DOHH2 (cell line): Measurements from ENCODE around the gene NOTCH4.

Experiments used
- H3F3A ChIP-seq: fragments of 200-600 bp; sonication (generic), shearing (Covaris generic); 2 replicates; pipeline ENCODE4 v1.6.0; 2016; ENCODE audit warnings: antibody characterized with exemption, mild to moderate bottlenecking; ENCODE audit not compliant: control insufficient read depth, insufficient read depth
- H3K27ac ChIP-seq: fragments of 200-600 bp; sonication (generic); 2 replicates; pipeline ENCODE4 v1.5.1; 2014; ENCODE audit warnings: low read depth, mild to moderate bottlenecking, low read length, moderate library complexity
- H3K27me3 ChIP-seq: fragments of 200-600 bp; sonication (generic); 2 replicates; pipeline ENCODE4 v1.6.1; 2014; ENCODE audit warnings: mild to moderate bottlenecking, low read length, mixed read lengths; ENCODE audit not compliant: control insufficient read depth
- H3K36me3 ChIP-seq: fragments of 200-600 bp; sonication (generic); 2 replicates; pipeline ENCODE4 v1.6.1; 2014; ENCODE audit warnings: mild to moderate bottlenecking, low read length, moderate library complexity, mixed read lengths; ENCODE audit not compliant: control insufficient read depth
- H3K4me1 ChIP-seq: fragments of 200-600 bp; sonication (generic); 2 replicates; pipeline ENCODE4 v1.6.1; 2014; ENCODE audit warnings: mild to moderate bottlenecking, low read length, mixed read lengths; ENCODE audit not compliant: control insufficient read depth
- H3K4me2 ChIP-seq: fragments of 200-600 bp; sonication (generic); 2 replicates; pipeline ENCODE4 v1.6.0; 2014; ENCODE audit warnings: mild to moderate bottlenecking, low read length, moderate library complexity
- H3K4me3 ChIP-seq: fragments of 200-600 bp; sonication (generic); 2 replicates; pipeline ENCODE4 v1.5.1; 2014; ENCODE audit warnings: mild to moderate bottlenecking, low read length, mixed read lengths
- H3K79me2 ChIP-seq: fragments of 200-600 bp; sonication (generic); 2 replicates; pipeline ENCODE4 v1.6.1; 2014; ENCODE audit warnings: mild to moderate bottlenecking, low read length, mixed read lengths; ENCODE audit not compliant: control insufficient read depth
- H3K9me2 ChIP-seq: fragments of 200-600 bp; sonication (generic); replicated peaks from 2 replicates; pipeline ENCODE4 v1.6.1; 2014; ENCODE audit warnings: mild to moderate bottlenecking, low read length, mixed read lengths; ENCODE audit not compliant: control insufficient read depth
- H3K9me3 ChIP-seq: fragments of 200-600 bp; sonication (generic); 2 replicates; pipeline ENCODE4 v1.6.1; 2014; ENCODE audit warnings: antibody characterized with exemption, low read length, mixed read lengths; ENCODE audit not compliant: control insufficient read depth, insufficient read depth
- H4K20me1 ChIP-seq: fragments of 200-600 bp; sonication (generic); 2 replicates; pipeline ENCODE4 v1.6.0; 2014; ENCODE audit warnings: low read depth, mild to moderate bottlenecking, antibody characterized with exemption, low read length, moderate library complexity; ENCODE audit not compliant: control insufficient read depth, insufficient read depth
- CTCF ChIP-seq: fragments of 200-600 bp; sonication (generic); IDR thresholded peaks from one replicate; pipeline ENCODE4 v1.5.1; 2014; ENCODE audit warnings: antibody characterized with exemption, mild to moderate bottlenecking, low read depth, low read length; ENCODE audit not compliant: poor library complexity, severe bottlenecking
- EZH2phosphoT487 ChIP-seq: fragments of 200-600 bp; sonication (generic); IDR thresholded peaks from 2 replicates; pipeline ENCODE4 v1.6.1; 2017; ENCODE audit warnings: borderline replicate concordance, mild to moderate bottlenecking, antibody characterized with exemption, low read length, moderate library complexity, mixed read lengths

The NOTCH4 gene

DNA sequence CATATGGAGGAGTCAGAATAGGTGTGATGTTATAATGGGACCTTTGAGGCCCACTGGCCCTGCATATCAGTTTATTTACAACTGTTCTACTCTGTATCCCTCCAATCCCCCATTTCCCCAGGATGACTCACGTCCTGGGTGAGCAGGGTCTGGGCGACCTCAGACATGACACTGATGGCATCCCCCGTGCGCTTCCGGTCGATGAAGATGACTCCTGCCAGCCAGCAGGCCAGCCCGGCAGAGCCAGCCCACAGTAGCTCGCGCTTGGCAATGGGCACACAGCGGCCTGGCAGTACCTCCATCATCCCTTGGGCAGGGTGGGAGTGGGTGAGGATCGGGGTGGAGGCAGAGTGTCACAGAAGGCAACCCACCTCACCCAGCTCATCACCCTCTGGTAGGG is 53.6 kb downstream of the NOTCH4 start:
- Histone ChIP-seq H3K4me3 (no peak overlapping the region), H3K9me2 (no peaks in the 10 kb centered on the region), H3K9me3 (no peaks in the 10 kb centered on the region), H3K4me2 (no peak overlapping the region), H3K27ac (no peak overlapping the region), H3K4me1 (peaks cover 33% of the 10 kb centered on the region), H3F3A (peaks cover 4% of the 10 kb centered on the region; the same call in 1 of the 2 replicates), H4K20me1 (no peaks in the 10 kb centered on the region), H3K79me2 (peaks cover 15% of the 10 kb centered on the region), H3K36me3 (peaks cover 42% of the 10 kb centered on the region), H3K27me3 (no peaks in the 10 kb centered on the region)
- TF ChIP-seq CTCF (no peak), EZH2phosphoT487 (no peak)

DNA sequence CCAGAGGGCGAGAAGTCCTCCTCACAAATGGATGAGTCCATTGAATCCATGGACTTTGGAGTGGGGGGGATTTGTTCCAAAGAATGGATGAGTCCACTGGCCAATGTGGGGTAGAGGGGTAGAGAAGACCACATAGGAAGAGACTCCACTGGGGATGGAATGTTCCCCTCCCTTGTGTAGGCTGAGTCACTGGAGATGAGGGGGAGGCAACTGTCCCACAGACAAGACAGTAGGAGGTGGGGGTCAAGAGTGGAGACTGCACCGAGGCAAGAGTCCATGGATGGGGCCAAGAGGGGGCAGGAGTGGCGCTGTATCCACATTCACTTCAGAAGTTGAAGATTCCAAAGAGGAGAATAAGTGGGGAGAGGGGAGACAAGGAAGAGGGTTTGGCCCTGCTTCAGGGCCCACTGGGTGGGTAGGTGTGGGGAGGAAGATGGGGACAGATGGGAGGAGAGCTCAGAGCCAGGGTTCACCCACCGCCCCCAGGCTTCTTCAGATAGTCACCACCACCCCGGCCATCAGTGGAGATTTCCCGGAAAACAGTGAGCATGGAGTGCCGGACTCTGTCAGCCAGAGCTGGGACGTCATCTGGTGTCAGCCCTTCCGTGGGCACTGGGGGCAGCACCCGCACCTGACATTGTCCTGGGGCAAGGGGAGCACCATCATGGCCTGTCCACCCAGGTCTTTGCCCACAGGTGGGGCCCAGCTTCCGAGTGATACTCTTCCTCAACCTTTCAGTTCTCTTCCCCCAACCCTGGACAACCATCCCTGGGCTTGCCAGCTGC is 54.9 kb downstream of the NOTCH4 start:
- Histone ChIP-seq H3K27ac (no peak overlapping the region), H3K9me3 (no peaks in the 10 kb centered on the region), H3K4me3 (no peak overlapping the region), H4K20me1 (no peaks in the 10 kb centered on the region), H3K4me2 (no peak overlapping the region), H3K27me3 (no peaks in the 10 kb centered on the region), H3K9me2 (no peaks in the 10 kb centered on the region), H3K79me2 (peaks cover 4% of the 10 kb centered on the region; the same call in 1 of the 2 replicates), H3K36me3 (peaks cover 42% of the 10 kb centered on the region), H3K4me1 (peaks cover 22% of the 10 kb centered on the region), H3F3A (peaks cover 4% of the 10 kb centered on the region; the same call in 1 of the 2 replicates)
- TF ChIP-seq EZH2phosphoT487 (no peak), CTCF (no peak)

GRCh38 chr6:32168350-32168749 is 55.5 kb downstream of the NOTCH4 start:
- H3K27ac ChIP-seq, result no peak overlapping the region
- no peak for TF ChIP-seq EZH2phosphoT487
- TF ChIP-seq CTCF, result no peak
- H3K9me3 ChIP-seq, result no peaks in the 10 kb centered on the region
- H3K79me2 ChIP-seq, result peaks cover 4% of the 10 kb centered on the region; the same call in 1 of the 2 replicates
- no peak overlapping the region for H3K4me2 ChIP-seq
- no peaks in the 10 kb centered on the region for H4K20me1 ChIP-seq
- no peaks in the 10 kb centered on the region for H3K27me3 ChIP-seq
- H3K9me2 ChIP-seq, result no peaks in the 10 kb centered on the region
- H3K4me3 ChIP-seq, result no peak overlapping the region
- H3K4me1 ChIP-seq, result peaks cover 17% of the 10 kb centered on the region
- H3F3A ChIP-seq, result peaks cover 4% of the 10 kb centered on the region; the same call in 1 of the 2 replicates
- peaks cover 42% of the 10 kb centered on the region for H3K36me3 ChIP-seq
